ENCODE data around the gene NDUFS4.
"Not testable (repeated sequence)": the region's sequence is repeated elsewhere in the genome, so short reads cannot be mapped to it uniquely, and the experiment has no call there.

The NDUFS4 gene

DNA sequence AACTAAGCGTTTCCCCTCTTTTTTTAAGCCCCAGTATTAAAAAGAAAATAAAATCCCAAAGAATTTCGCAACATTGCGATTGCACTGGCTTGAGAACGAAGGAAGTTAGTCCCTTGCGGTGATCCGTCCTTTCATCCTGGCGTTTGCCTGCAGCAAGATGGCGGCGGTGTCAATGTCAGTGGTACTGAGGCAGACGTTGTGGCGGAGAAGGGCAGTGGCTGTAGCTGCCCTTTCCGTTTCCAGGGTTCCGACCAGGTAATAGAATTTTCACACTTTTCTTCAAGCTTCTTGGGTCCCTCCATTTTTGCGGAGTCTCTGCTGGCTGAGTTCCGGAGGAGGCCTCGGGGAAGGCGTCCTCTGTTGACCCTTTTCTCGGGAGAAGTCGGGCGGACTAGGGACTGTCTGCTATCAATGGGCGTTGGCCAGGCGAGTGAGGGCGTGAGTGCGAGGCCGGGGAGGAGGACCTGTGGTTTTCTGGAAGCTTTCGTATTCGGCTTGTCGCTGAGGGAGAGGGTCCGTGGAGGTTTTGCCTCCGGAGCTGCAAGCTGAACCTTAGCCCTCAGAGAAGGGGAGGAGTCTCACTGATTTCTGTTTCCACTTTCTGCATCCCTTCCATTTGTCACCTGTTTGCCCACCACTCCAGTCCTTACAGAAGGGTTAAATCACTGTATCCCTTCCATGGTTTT lies at the start of gene NDUFS4:
Gene NDUFS4, plus strand, starts transcription at position 134 of the 686 bp plus-strand sequence. Its CDS starts 24 bp downstream, at position 158.
- TF ChIP-seq, protein P1, sequence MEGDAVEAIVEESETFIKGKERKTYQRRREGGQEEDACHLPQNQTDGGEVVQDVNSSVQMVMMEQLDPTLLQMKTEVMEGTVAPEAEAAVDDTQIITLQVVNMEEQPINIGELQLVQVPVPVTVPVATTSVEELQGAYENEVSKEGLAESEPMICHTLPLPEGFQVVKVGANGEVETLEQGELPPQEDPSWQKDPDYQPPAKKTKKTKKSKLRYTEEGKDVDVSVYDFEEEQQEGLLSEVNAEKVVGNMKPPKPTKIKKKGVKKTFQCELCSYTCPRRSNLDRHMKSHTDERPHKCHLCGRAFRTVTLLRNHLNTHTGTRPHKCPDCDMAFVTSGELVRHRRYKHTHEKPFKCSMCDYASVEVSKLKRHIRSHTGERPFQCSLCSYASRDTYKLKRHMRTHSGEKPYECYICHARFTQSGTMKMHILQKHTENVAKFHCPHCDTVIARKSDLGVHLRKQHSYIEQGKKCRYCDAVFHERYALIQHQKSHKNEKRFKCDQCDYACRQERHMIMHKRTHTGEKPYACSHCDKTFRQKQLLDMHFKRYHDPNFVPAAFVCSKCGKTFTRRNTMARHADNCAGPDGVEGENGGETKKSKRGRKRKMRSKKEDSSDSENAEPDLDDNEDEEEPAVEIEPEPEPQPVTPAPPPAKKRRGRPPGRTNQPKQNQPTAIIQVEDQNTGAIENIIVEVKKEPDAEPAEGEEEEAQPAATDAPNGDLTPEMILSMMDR (IDR thresholded peaks at IDR 0.05; ENCODE audit: low read depth, low read length, missing control alignments), result no peak
- peak; percentile 91 for DNase-seq (ENCODE audit: extremely low read depth, low read depth)
- H3K4me3 ChIP-seq (replicated peaks; ENCODE audit: low read depth, low read length), result peak within 1 kb of the TSS; percentile 90

DNA sequence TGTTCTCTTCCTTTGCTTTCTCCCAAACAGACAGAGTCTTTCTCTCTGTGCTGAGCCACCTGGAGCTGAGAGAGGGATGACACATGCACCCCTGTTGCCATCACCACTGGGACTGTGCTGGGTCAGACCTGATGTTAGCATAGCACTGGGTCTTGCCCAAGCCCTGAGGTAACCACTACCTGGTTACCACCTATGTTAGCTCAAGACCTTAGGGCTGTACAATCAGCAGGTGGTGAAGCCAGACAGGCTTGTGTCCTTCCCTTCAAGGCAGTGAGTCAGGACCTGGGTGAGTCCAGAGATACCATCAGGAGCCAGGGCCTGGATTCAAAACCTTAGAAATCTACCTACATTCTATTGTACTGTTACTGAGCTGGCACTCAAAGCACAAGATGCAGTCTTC lies 47.9 kb upstream of the NDUFS4 start:
- no peak overlapping the region for H3K4me3 ChIP-seq (replicated peaks; ENCODE audit: low read depth, low read length)
- DNase-seq (ENCODE audit: extremely low read depth, low read depth), result no peak
- TF ChIP-seq, protein P1 (IDR thresholded peaks at IDR 0.05; ENCODE audit: low read depth, low read length, missing control alignments), result no peak

DNA sequence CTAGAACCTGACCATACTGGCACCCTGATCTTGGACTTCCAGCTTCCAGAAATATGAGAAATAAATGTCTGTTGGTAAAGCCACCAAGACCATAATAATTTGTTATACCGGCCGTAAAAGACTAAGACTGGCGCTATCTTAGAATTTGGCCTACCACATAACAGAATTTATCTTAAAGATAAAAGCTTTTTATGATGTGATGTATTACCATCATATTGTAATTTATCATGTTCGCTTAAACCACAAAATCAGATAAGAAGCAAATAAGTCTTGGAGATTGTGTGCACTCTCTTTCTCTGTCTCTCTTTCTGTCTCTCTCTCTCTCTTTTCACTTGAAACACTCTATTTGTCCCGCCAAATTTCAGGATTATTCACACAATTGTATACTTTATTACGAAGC lies 44.5 kb upstream of the NDUFS4 start:
- no peak for DNase-seq (ENCODE audit: extremely low read depth, low read depth)
- H3K4me3 ChIP-seq (replicated peaks; ENCODE audit: low read depth, low read length), result no peak overlapping the region
- TF ChIP-seq, protein P1 (IDR thresholded peaks at IDR 0.05; ENCODE audit: low read depth, low read length, missing control alignments), result no peak

DNA sequence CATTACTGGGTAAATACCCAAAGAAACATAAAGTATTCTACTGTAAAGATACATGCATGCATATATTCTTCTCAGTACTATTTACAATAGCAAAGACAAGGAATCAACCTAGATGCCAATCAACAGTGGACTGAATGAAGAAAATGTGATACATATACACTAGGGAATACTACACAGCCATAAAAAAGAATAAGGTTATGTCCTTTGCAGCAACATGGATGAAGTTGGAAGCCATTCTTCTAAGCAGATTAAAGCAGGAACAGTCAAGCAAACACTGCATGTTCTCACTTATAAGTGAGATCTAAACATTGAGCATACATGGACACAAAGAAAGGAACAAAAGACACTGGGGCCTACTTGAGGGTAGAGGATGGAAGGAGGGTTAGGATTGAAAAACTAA lies 39.6 kb upstream of the NDUFS4 start:
- H3K4me3 ChIP-seq (replicated peaks; ENCODE audit: low read depth, low read length), result no peak overlapping the region
- TF ChIP-seq, protein P1 (IDR thresholded peaks at IDR 0.05; ENCODE audit: low read depth, low read length, missing control alignments), result no peak
- no peak for DNase-seq (ENCODE audit: extremely low read depth, low read depth)

DNA sequence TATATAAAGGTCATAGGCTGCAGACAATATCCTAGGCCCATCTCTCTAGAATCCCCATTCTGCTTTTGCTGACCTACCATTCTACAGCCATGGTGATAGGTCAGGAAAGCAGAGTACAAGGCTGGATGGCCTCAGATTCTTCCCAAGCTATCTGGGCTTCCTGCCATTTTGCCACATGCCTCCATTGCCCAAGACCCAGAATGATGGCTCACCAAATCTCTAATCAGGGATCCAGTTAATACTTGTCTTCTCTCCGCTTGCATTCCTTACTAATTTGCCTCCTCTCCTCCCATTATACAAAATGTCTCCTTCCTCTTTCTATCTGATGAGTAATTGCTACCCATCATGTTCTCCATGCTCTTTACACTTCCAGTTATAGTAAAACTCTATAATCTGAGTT lies 22.7 kb upstream of the NDUFS4 start:
- DNase-seq (ENCODE audit: extremely low read depth, low read depth), result peak; percentile 6
- TF ChIP-seq, protein P1 (IDR thresholded peaks at IDR 0.05; ENCODE audit: low read depth, low read length, missing control alignments), result no peak
- no peak overlapping the region for H3K4me3 ChIP-seq (replicated peaks; ENCODE audit: low read depth, low read length)

DNA sequence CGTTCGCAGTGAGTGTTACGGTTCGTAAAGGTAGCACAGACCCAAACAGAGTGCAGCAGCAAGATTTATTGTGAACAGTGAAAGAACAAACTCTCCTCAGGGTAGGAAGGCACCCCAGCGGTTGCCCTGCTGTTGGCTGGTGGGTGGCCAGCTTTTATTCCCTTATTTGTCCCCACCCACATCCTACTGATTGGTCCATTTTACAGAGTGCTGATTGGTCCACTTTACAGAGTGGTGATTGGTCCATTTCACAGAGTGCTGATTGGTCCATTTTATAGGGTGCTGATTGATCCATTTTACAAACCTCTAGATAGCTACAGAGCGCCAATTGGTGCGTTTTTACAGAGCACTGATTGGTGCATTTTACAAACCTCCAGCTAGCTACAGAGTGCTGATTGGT lies 19.7 kb upstream of the NDUFS4 start:
- not testable (repeated sequence) for DNase-seq (ENCODE audit: extremely low read depth, low read depth); H3K4me3 ChIP-seq (replicated peaks; ENCODE audit: low read depth, low read length)

DNA sequence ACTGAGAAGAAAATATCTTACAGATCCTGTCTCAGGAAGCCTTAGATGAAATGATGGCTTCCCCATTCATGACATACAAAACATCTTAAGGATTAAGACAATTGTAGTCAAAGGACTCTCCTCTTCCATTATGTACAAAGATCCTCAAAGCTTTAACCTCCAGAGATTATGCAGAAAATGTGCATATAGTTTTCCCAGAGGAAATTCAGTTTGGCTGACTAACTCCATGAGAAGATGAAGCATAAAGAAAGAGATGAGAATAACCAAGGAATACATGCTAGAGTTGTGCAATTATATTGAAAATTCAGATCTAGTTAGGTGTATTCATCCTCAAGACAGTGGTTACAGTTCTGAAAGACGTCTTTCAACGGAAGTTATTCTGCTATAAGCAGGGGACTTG lies 18.6 kb upstream of the NDUFS4 start:
- TF ChIP-seq, protein P1 (IDR thresholded peaks at IDR 0.05; ENCODE audit: low read depth, low read length, missing control alignments), result no peak
- DNase-seq (ENCODE audit: extremely low read depth, low read depth), result no peak
- H3K4me3 ChIP-seq (replicated peaks; ENCODE audit: low read depth, low read length), result no peak overlapping the region
